Neuronal stem cell (in vitro differentiated cells): ENCODE results near the gene TP63.
"Not testable (repeated sequence)": the region's sequence is repeated elsewhere in the genome, so short reads cannot be mapped to it uniquely, and the experiment has no call there.

Experiments used
- DNase-seq: peaks from one replicate; pipeline ENCODE4 v3.0.0-alpha.2; 2013; ENCODE audit warnings: low spot score
- H2AFZ ChIP-seq: one replicate; pipeline ENCODE4 v1.6.1; 2013; ENCODE audit warnings: mild to moderate bottlenecking, low read length, inconsistent platforms
- H2AK5ac ChIP-seq: 2 replicates; pipeline ENCODE4 v1.6.1; 2013; ENCODE audit warnings: low read depth, mild to moderate bottlenecking, inconsistent platforms, low read length, moderate library complexity, mixed read lengths
- H2BK120ac ChIP-seq: 2 replicates; pipeline ENCODE4 v1.6.1; 2013; ENCODE audit warnings: low read depth, mild to moderate bottlenecking, inconsistent platforms, low read length, moderate library complexity, mixed read lengths
- H2BK12ac ChIP-seq: one replicate; pipeline ENCODE4 v1.6.1; 2013; ENCODE audit warnings: low read length, inconsistent platforms
- H2BK15ac ChIP-seq: 2 replicates; pipeline ENCODE4 v1.6.1; 2013; ENCODE audit warnings: mild to moderate bottlenecking, low read length, inconsistent platforms, mixed read lengths
- H2BK5ac ChIP-seq: one replicate; pipeline ENCODE4 v1.6.1; 2013; ENCODE audit warnings: inconsistent platforms, mild to moderate bottlenecking, low read length, moderate library complexity
- H3K14ac ChIP-seq: one replicate; pipeline ENCODE4 v1.6.1; 2013; ENCODE audit warnings: low read length, inconsistent platforms
- H3K18ac ChIP-seq: 2 replicates; pipeline ENCODE4 v1.6.1; 2013; ENCODE audit warnings: low read length, inconsistent platforms
- H3K23ac ChIP-seq: 2 replicates; pipeline ENCODE4 v1.6.1; 2013; ENCODE audit warnings: low read depth, mild to moderate bottlenecking, mixed read lengths, low read length, inconsistent platforms; ENCODE audit not compliant: poor library complexity
- H3K27ac ChIP-seq: replicated peaks from 3 replicates; pipeline ENCODE4 v1.5.1; 2013; ENCODE audit warnings: low read length, inconsistent platforms
- H3K27me3 ChIP-seq, 3 experiments: 2 replicates each; pipeline ENCODE4 v1.6.1; 2013; ENCODE audit warnings: low read length in 3 of 3, mild to moderate bottlenecking in 2 of 3, inconsistent platforms in 1 of 3, low read depth in 1 of 3, mixed read lengths in 1 of 3, moderate library complexity in 1 of 3; ENCODE audit not compliant: control insufficient read depth in 3 of 3, insufficient read depth in 3 of 3
- H3K36me3 ChIP-seq, 2 donors: replicated peaks in 1 of 2; 2 replicates each; pipeline ENCODE4 v1.6.1; 2013; ENCODE audit warnings: low read length in 2 of 2; ENCODE audit not compliant: control insufficient read depth in 2 of 2, insufficient read depth in 2 of 2
- H3K4ac ChIP-seq: 2 replicates; pipeline ENCODE4 v1.6.1; 2013; ENCODE audit warnings: inconsistent platforms, mild to moderate bottlenecking, low read length, moderate library complexity
- H3K4me1 ChIP-seq, 2 donors: 1 replicate in 1 of 2; 2 replicates in 1 of 2; pipeline ENCODE4 v1.6.1; 2013; ENCODE audit warnings: low read length in 2 of 2, low read depth in 1 of 2; ENCODE audit not compliant: control insufficient read depth in 2 of 2, insufficient read depth in 1 of 2
- H3K4me2 ChIP-seq: one replicate; pipeline ENCODE4 v1.6.1; 2013; ENCODE audit warnings: mild to moderate bottlenecking, low read length, inconsistent platforms; ENCODE audit not compliant: insufficient read depth, poor library complexity, severe bottlenecking
- H3K4me3 ChIP-seq, 2 donors: 2 replicates each; pipeline ENCODE4 v1.5.1; 2013; ENCODE audit warnings: low read length in 2 of 2, mild to moderate bottlenecking in 2 of 2, inconsistent platforms in 1 of 2, moderate library complexity in 1 of 2
- H3K79me1 ChIP-seq: one replicate; pipeline ENCODE4 v1.6.1; 2013; ENCODE audit warnings: low read depth, mild to moderate bottlenecking, inconsistent platforms, low read length, moderate library complexity
- H3K9ac ChIP-seq: one replicate; pipeline ENCODE4 v1.6.1; 2013; ENCODE audit warnings: mild to moderate bottlenecking, low read depth, low read length, inconsistent platforms; ENCODE audit not compliant: poor library complexity
- H3K9me3 ChIP-seq, 2 donors: replicated peaks in 1 of 2; 2 replicates each; pipeline versions ENCODE3 to v1.6.1; 2013; ENCODE audit warnings: low read length in 2 of 2, mild to moderate bottlenecking in 2 of 2, inconsistent platforms in 1 of 2, low read depth in 1 of 2, mixed read lengths in 1 of 2, moderate library complexity in 1 of 2; ENCODE audit not compliant: control insufficient read depth in 2 of 2, insufficient read depth in 1 of 2
- H4K8ac ChIP-seq: one replicate; pipeline ENCODE4 v1.6.1; 2013; ENCODE audit warnings: low read depth, mild to moderate bottlenecking, inconsistent platforms, low read length, moderate library complexity
- H4K91ac ChIP-seq: one replicate; pipeline ENCODE4 v1.6.1; 2013; ENCODE audit warnings: low read length, low read depth, mild to moderate bottlenecking, inconsistent platforms; ENCODE audit not compliant: poor library complexity
- WGBS, 2 donors: extraction: QIAGEN DNeasy Blood & Tissue Kit; methylation state at CpG; one replicate each; pipeline ENCODE4 v1.1.7; 2013; ENCODE audit warnings: missing lambda C conversion rate in 2 of 2, mixed read lengths in 1 of 2; ENCODE audit not compliant: insufficient read length in 2 of 2, insufficient replicate concordance in 1 of 2; ENCODE audit errors: extremely low coverage in 2 of 2; 5-methylcytosine and 5-hydroxymethylcytosine counted together

The TP63 gene

DNA sequence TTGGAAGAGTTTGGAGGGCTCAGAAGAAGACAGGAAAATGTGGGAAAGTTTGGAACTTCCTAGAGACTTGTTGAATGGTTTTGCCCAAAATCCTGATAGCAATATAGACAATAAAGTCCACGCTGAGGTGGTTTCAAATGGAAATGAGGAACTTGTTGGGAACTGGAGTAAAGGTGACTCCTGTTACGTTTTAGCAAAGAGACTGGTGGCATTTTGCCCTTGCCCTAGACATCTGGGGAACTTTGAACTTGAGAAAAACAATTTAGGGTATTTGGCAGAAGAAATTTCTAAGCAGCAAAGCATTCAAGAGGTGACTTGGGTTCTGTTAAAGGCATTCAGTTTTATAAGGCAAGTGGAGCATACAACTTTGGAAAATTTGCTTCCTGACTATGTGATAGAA lies 18.5 kb upstream of the TP63 start:
- H3K27me3 ChIP-seq, H3K9me3 ChIP-seq, H3K4me2 ChIP-seq, H4K8ac ChIP-seq, H3K4me1 ChIP-seq, H2BK12ac ChIP-seq, H3K9ac ChIP-seq, H3K14ac ChIP-seq, H2BK15ac ChIP-seq, H3K79me1 ChIP-seq, H2BK120ac ChIP-seq, H3K27ac ChIP-seq, H3K4me3 ChIP-seq, H2AFZ ChIP-seq, H3K36me3 ChIP-seq, H2AK5ac ChIP-seq, H2BK5ac ChIP-seq, H4K91ac ChIP-seq, DNase-seq, H3K18ac ChIP-seq, H3K4ac ChIP-seq, H3K23ac ChIP-seq: not testable (repeated sequence)
- WGBS, 2 donors, result no CpG with 5 or more reads among the region's 2 CpGs

DNA sequence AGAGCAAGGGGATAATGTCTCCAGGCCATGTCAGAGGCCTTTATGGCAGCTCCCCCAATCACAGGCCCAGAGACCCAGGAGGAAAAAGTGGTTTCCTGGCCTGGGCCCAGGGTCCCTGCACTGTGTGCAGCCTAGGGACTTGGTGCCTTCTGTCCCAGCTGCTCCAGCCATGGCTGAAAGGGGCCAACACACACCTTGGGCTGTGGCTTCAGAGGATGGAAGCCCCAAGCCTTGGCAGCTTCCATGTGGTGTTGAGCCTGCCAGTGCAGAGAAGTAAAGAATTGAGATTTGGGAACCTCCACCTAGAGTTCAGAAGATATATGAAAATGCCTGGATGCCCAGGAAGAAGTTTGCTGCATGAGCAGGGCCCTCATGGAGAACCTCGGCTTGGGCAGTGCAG lies 18.1 kb upstream of the TP63 start:
- no peaks in the 10 kb centered on the region for H3K36me3 ChIP-seq
- H3K9me3 ChIP-seq, result no peaks in the 10 kb centered on the region
- no peak overlapping the region for H3K14ac ChIP-seq
- H2BK120ac ChIP-seq, result no peak overlapping the region
- no CpG with 5 or more reads among the region's 1 CpG for WGBS, 2 donors
- no peak overlapping the region for H4K91ac ChIP-seq
- H2AK5ac ChIP-seq, result no peak overlapping the region
- DNase-seq, result no peak
- H3K4ac ChIP-seq, result no peak overlapping the region
- no peak overlapping the region for H3K9ac ChIP-seq
- no peak overlapping the region for H2BK12ac ChIP-seq
- H3K18ac ChIP-seq, result no peak overlapping the region
- H2BK5ac ChIP-seq, result no peak overlapping the region
- no peaks in the 10 kb centered on the region for H3K27me3 ChIP-seq
- H4K8ac ChIP-seq, result no peak overlapping the region
- no peak overlapping the region for H3K4me2 ChIP-seq
- H3K79me1 ChIP-seq, result no peaks in the 10 kb centered on the region
- H2BK15ac ChIP-seq, result no peak overlapping the region
- H3K4me1 ChIP-seq, result no peaks in the 10 kb centered on the region
- H3K4me3 ChIP-seq, result no peak overlapping the region
- H3K27ac ChIP-seq, result no peak overlapping the region
- H2AFZ ChIP-seq, result no peak overlapping the region
- no peak overlapping the region for H3K23ac ChIP-seq

DNA sequence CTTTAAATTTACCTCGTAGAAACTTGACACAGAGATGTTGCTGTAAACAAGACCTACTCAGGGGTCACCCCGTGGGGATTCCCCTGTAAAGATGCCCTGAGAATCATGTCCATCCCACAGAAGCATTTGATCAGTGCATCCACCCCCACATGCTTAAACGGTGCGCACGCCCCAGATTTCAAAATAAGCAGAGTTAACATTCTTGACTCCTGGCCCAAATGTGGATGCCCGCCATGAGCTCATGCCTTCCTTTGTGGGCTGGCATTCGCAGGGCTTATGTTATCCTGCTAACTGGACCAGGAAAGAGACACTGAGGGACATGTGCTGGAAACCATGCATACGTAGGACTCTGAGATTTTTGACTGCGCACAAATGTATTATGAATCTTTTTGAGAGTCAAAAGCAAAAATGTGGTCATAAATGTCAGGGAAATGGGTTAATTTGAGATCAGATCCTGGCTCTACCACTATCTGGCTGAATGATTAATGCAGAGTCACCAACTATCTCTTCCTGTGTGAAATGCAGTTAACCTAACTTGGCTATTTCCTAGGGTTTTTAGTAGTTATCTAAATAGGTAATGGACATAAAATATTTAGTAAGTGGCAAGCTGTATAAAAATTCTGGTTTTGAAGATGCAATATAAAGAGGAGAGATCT lies 9.1 kb upstream of the TP63 start:
- Histone ChIP-seq H3K4me1 (no peaks in the 10 kb centered on the region), H3K4ac (no peak overlapping the region), H4K8ac (no peak overlapping the region), H3K27ac (no peak overlapping the region), H3K36me3 (no peaks in the 10 kb centered on the region), H3K18ac (no peak overlapping the region), H2AK5ac (no peak overlapping the region), H3K23ac (no peak overlapping the region), H2AFZ (no peak overlapping the region), H2BK120ac (no peak overlapping the region), H3K79me1 (no peaks in the 10 kb centered on the region), H3K9ac (no peak overlapping the region), H3K9me3 (no peaks in the 10 kb centered on the region), H3K14ac (no peak overlapping the region), H3K4me2 (no peak overlapping the region), H3K4me3 (no peak overlapping the region), H3K27me3 (no peaks in the 10 kb centered on the region), H2BK12ac (no peak overlapping the region), H2BK5ac (no peak overlapping the region), H4K91ac (no peak overlapping the region), H2BK15ac (no peak overlapping the region)
- WGBS, 2 donors, result no CpG with 5 or more reads among the region's 9 CpGs
- DNase-seq, result no peak

DNA sequence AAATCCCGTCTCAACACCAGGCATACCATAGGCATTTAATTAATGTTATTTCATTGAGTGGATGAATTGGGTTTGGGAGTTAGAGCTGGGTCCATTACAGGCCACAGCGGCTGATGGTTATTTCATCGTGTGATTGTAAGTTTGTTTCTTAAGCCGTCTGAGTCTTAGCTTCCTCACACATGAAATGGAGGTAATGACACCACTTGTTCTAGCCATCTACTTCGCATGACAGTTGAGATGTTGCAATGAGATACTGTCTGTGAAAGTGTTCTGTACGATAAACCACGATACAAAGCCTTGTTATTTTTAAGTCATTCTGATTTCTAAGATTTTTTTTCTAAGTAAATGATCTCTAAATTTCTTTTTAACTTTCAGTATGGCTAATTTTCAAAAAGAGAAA lies 8.6 kb upstream of the TP63 start:
- Histone ChIP-seq H3K36me3 (no peaks in the 10 kb centered on the region), H2BK120ac (no peak overlapping the region), H3K23ac (no peak overlapping the region), H2BK12ac (no peak overlapping the region), H2BK15ac (no peak overlapping the region), H4K8ac (no peak overlapping the region), H4K91ac (no peak overlapping the region), H3K27ac (no peak overlapping the region), H2AFZ (no peak overlapping the region), H3K9ac (no peak overlapping the region), H3K14ac (no peak overlapping the region), H3K9me3 (no peaks in the 10 kb centered on the region), H2AK5ac (no peak overlapping the region), H3K27me3 (no peaks in the 10 kb centered on the region), H3K4me1 (no peaks in the 10 kb centered on the region), H3K79me1 (no peaks in the 10 kb centered on the region), H3K4ac (no peak overlapping the region), H3K18ac (no peak overlapping the region), H3K4me2 (no peak overlapping the region), H3K4me3 (no peak overlapping the region), H2BK5ac (no peak overlapping the region)
- no CpG with 5 or more reads among the region's 7 CpGs for WGBS, 2 donors
- DNase-seq, result no peak
